NCI-H345 treated with DMSO at 0.1 percent for 48 hours (cell line): Measurements from ENCODE around the gene CLPSL1.

Experiments used
- DNase-seq: peaks from one replicate; lab custom pipeline; 2025; ENCODE audit not compliant: unreplicated experiment; lab: John Stamatoyannopoulos, UW

Gene CLPSL1

DNA sequence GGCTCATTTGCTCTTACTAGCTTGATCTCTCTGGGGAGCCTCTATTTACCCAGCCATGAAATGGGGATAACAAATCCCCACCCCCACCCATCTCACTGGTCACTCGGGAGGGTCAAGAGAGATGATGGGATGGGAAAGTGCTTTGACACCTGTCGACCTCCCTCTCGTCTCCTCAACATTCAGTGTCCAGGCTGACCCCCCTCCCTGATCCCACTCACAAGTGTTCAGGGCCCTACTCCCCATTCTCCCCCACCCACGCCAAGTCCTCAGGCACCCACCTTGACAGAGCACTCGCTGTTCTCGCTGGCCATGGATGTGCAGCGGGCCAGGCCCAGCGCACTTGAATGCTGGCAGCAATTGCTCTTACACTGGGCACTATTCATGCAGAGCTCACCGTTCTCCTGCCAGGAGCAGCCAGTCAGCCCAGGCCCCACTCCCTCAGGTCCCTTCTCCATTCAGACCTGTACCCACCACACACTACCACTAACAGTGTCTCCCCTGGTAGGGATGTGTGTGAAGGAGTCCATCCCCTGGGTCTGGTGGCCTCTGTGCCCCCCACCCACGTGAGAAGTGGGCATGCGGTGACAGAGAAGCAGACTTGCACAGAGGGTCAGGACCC lies 14.7 kb downstream of the CLPSL1 start:
- no peak for DNase-seq

DNA sequence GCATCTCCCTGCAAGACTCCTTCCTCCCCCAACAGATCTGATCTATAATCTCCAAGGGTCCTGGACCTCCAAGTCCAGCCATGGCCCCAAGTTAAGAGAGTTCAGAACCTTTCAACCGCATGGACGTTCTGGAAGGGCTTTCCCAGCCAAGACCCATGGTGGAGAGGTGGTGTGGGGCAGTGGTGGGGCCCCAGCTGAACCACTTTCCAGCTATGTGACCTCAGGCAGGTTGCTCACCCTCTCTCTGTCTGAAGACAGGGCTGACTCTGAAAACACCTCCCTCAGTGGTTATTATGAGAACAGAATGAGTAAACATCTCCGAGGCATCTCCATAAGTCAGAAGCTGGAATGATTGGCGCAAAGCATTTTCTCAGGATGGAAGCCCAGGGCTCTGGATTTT lies 15.4 kb downstream of the CLPSL1 start:
- no peak for DNase-seq

DNA sequence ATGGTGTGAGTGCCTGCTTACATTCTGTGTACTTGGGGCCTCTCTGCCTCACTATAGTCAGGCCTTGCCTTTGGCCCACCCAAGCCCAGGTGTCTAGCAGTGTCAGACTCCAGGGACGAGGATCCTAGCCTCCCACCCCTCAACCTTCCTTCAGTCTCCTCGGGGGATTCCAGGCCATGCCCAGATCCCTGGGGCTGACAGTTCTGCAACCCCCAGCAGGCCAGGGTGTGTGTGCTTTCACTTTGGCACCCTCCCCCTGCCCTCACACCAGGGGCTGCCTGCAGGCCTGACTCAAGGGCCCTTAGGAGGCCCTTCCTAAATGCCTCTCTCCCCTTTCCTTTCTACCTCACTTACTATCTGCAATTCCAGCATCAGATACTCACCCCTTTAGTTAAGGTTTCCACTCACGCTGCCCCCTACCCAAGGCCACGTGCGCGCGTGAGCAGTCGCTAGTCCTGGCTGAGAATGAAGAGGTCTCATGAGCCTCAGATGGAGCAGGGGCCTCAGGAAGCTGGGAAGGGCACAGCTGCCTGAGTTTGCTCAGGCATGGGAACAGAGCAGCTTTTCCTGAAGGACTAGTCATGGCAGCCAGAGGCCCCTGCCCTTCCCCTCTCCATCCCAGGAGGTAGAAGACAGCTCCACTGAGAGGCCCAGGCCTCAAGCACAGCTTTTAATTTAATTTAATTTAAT lies 17.2 kb downstream of the CLPSL1 start:
- DNase-seq: no peak

DNA sequence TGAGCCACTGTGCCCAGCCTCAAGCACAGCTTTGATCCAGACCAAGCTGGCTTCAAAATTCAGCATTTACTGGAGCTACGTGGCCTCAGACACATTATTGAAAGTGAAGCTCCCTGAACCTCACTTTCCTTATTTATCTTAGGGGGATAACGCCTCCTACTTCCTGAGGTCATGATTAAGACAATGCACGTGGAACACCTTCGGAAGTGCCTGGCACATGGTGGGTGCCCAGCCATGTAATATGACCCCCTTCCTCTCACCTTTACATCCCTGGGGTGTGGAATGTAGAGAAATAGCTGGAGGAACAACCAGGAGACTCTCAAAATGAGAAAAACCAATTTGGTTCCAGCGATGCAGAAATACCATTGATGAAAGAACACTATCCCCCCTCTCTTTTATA lies 17.9 kb downstream of the CLPSL1 start:
- DNase-seq: no peak

DNA sequence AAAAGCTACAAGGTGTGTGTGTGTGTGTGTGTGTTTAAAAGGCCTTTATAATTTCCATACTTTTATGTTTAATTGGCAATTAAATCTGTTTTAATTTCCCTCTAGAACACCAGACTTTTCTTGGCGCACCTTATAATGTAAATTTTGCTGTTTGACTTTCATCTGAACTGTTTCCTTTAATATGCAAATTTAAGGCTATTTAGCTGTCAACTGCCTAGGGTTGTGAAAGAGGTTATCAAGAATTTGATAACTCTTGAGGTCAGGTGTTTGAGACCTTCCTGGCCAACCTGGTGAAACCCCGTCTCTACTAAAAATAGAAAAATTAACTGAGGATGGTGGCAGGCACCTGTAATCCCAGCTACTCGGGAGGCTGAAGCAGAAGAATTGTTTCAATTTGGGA lies 20.3 kb downstream of the CLPSL1 start:
- DNase-seq: no peak

DNA sequence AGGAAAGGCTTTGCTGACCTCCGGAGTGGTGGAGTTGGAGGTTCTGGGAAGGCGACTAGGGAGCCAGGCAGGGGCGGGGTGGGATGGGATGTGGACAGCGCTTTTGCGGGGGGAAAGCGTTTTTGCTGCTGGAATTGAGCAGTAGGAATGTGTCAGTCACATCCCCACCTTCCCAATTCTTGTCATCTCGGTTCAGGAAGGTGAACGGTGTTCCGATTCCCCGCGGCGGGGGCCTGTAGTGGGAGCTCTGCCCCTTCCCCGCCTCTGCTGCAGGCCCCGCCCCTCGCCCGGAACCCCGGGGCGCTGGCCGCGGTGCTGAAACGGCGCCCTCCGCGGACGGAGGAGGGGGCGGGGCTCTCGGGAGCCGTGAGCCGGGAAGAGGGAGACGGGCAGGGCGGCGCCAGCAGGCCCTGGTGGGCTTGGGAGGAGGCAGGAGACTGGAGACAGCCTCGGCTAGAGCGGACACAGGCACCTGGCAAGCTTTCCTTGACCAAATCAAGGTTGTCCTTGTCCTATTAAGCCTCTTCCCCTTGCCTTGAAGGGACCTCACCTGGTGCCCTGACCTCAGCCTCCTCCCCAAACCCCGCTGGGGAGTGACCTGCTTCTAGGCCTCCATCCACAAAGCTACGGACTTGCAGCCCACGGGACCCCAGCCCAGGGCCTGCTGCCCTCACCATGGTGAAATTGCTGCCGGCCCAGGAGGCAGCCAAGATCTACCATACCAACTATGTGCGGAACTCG lies 24.3 kb downstream of the CLPSL1 start, which contains the start of gene LHFPL5:
Gene LHFPL5 (plus strand): TSS at position 357 of the 741 bp plus-strand sequence. CDS start 319 bp downstream, at position 676.
- peak; percentile 61 for DNase-seq

DNA sequence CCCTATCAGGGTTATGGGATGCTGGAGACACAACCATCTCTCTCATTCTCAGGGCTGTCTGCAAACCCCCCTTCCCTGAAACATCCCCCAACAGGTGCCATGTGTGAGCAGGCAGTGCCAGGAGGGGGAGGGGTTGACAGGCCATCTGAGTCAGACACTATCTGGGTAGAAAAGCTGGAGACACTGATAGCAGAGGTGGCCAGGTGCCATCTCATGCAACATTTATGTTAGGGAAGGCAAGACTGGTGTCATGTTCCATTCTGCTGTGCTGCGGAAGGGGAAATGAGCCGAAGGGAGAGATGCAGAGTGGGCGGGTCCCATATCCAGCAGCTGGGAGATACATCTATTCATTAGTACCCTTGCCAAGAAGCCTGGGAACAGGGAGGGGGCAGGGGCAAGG lies 27.9 kb downstream of the CLPSL1 start:
- peak; percentile 87 for DNase-seq

DNA sequence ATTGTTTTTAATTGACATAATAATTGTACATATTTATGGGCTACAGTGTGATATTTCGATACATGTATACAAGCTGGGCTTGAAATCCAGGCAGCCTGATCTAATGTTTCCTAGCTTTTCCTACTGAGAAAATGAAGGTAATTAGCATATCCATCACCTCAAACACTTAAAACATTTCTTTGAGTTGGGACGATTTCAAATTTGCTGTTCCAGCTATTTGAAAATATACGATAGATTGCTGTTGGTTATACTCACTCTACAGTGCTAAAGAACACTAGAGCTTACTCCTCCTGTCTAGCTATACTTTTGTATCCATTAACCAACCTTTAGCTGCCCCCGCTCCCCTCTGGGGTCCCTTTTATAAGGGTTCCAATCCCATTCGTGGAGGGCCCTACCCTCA lies 29.0 kb downstream of the CLPSL1 start:
- DNase-seq: no peak

DNA sequence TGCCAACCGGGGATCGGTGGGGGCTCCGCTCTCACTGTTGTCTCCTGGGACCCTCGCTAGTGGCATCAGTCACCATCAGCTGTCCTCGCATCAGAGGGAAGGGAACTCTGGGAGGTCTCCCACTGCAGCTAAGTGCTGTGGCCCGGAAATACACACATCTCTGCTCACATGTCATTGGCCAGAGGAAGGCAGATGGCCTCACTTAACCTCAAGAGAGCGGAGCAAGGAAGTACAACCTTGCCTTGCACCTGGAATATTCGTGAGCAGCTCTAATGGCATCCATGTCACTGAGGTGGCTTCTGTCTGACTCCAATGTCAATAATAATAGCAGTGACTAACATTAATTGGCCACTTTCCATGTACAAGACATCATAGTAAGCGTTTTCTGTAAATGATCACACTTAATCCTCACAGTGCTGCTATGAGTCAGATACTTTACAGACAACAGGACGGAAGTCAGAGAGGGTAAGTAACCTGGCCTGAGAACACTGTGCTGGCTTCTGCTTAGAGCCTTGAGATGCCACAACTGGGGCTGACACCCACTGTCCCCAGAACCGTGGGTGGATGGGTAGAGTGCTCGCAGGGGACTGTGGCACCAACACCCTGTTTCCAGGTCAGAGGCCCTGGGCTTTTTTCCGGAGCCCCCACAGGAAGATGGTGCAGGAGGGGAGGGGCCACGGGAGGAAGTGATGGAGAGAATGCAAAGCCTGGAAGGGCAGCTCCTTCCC lies 30.3 kb downstream of the CLPSL1 start:
- no peak for DNase-seq

DNA sequence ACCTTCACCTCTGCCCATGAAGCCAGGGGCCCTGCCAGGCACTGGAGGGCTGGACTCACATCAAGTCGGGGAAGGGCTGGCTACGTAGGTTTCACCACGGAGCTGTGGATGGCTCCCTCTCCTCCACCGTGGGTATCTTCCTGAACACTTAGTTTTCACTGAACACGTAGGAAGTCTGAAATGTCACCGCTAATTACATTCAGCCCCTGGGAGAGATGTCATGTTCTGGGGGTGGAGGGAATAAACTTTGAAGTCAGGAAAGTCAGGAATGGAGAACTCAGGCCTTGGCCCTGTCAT lies 30.8 kb downstream of the CLPSL1 start:
- no peak for DNase-seq

DNA sequence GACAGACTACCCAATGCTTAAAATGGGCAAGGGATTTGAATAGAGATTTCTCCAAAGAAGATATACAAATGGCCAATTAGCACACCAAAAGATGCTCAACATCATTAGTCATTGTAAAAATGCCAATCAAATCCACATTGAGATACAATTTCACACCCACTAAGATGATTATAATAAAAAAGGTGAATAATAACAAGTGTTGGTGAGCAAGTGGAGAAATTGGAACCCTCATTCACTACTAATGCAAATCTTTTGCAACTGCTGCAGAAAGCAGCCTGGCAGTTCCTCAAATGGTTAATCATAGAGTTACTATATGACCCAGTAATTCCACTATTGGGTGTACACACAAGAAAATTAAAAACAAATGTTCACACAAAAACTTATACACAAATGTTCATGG lies 36.7 kb downstream of the CLPSL1 start:
- no peak for DNase-seq

DNA sequence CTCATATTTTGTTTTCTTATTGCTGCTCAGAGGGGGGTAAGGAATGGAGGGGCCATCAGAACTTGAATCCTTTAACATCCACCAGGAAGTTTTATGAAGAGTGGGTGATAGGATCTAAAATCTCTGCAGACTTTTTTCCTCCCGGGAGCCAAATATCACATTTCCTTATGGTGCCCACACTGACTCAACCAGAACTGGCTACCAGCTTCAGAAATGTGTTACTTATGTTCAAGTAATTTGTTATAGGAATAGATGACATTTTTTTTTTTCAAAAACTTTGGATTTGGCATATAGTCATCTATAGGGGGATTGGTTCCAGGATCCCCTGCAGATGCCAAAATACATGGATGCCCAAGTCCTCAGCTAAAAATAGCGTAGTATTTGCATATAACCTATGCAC lies 42.8 kb downstream of the CLPSL1 start:
- no peak for DNase-seq

DNA sequence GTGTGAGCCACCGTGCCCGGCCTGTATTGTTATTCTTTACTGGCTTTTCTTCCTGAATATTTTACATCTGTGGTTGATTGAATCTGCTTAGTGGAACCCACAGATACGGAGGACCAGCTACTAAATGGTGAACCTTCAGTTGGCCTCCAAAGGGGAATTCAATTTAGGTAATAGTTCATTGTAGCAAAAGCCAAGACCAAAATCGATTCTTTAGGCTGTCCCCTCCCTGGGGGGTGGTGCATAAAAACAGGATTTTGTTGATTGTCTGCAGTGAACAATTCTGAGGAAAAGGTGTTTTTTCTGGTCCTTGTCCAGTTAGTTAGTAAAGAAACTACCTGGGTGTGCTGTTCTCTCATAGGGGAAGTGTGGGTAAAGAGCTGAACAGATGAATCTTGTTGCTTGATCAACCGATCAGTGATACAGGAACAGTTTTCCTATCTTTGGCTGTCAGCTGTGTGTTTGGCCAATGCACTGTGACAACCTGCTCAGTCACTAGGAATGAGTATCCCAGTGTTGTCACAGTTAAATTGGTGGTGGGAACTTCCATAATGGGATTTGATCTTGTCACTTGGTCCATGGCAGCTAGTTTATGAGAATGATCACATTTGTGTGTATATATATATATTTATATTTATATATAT lies 43.9 kb downstream of the CLPSL1 start:
- DNase-seq: no peak

DNA sequence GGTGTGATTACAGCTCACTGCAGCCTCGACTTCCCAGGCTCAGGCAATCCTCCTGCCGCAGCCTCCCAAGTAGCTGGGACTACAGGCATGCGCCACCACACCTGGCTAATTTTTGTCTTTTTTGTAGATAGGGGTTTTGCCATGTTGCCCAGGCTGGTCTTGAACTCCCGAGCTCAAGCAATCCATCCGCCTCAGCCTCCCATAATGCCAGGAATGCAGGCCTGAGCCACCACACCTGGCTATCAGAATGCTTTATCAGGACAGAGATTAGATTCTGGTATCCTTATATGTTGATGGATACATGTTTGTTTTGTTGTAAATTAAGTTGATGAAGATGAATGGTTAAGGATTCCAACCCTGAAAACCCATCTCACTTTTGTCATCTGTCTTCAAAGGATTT lies 48.5 kb downstream of the CLPSL1 start:
- no peak for DNase-seq

DNA sequence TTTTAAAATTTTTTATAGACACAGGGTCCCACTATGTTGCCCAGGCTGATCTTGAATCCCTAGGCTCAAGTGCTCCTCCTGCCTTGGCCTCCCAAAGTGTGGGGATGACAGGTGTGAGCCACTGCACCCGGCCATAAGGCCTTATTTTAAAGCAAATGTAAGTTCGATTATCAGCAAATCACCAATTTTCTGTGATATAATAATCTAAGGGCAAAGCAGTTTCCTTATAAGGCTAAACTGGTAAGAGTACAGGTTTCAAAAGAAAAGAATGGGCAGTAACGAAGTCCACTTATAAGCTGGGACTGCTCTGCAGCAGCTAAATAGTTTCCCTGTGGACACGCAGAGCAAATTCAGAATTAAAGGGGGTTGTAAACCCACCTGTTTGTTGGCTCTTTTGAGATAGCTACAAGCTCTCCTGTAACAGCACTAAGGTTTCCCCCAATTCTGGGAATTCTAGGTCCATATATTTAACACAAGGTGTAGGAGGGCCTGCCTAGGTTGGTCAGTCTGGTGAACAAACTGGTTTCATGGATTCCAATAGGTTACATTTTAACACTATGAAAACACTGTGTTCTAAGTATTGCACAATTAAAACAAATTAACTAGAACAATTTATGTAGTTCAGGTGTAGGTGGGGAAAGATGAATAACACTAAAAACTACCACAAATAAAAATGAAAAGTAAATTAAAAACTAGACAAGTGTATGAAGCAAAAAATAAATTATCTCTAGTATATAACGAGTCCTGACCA lies 50.6 kb downstream of the CLPSL1 start:
- DNase-seq: no peak

DNA sequence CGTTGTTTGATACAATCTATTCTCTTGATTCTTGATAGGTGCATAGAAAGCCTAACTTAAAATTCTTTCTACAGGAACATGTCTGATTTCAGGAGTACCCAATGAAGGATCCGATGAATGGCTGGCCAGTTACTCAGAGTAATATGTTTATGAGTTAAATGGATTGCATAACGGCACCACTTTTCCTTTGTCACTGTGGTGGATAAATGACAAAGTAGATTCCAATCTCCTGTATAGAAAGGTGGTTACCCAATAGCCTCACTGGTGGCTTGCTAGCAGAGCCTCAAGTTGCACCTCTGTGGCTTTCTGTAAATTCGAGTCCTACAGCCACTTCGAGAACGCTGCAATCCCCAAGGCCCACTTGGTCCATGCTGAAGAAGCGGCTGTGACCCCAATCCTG lies 52.7 kb downstream of the CLPSL1 start:
- no peak for DNase-seq
